ENCODE data around the gene CNOT2.

The CNOT2 gene

DNA sequence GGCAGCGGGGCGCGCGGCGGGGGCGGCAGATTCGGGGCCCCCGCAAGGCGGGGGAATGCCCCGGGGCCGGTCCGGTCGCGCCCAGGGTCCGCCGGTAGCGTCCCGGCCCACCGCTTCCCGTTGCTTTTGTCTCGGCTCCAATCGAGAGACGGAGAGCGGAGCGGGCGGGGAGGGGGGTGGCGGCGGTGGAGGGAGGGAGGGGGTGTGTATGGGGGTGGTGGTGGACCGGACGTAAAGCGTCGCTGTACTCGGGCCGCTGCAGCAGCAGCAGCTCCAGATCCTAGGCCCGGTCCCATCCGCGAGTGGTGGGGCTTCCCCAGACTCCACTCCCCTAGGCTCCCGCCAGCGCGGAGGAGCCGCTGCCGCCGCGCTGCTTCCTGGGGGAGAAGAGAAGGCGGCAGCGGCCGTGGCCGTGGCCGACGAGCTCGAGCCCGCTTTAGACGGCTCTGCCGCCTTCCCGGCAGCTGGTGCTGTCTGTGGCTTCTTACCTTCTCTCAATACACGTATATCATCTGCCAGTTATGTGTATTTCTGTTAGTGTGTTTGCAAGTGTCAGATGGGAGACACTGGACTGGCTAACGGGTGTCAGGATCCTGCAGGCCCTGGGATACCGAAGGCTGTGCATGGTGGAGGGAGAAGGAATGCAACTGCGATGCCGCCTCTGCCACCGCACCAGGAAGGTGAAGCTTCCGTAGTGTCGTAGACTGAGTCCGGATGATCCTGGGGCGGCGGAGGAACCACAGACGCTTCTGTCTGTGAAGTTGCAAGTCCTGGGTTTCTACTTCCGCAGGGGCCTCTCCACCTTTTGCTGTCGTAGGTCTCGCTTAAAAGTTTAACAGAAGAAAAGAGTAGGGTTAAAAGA, 508 bp downstream of the CNOT2 start:
- DNase-seq, result peak; percentile 82 to 87
- TF ChIP-seq GATA1 (IDR thresholded peaks at IDR 0.05; ENCODE audit: low read depth, low read length) (no peak), POLR2A (IDR thresholded peaks at IDR 0.05; ENCODE audit: low read length) (no peak)

DNA sequence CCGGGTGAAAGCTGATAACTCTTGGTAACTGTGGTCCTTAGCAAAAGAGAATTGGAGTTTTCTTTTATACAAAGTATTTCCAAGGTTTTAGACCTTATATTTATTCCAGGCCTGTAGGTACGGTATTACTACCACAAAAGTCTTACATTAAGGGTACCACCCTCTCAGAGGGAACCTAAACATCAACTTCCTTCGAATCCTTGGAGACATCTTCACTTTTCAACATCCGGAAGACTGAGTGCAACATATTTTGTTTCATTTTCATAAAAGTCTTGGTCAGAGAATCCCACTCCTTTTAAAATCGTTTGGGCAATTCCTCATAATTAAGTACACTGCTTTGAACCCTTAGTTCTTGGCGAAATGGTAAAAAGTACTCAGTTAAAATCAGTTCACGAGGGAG, 1.2 kb downstream of the CNOT2 start:
- TF ChIP-seq GATA1 (IDR thresholded peaks at IDR 0.05; ENCODE audit: low read depth, low read length), result no peak
- TF ChIP-seq POLR2A (IDR thresholded peaks at IDR 0.05; ENCODE audit: low read length), result no peak
- DNase-seq, result peak in 1 of 2 experiments; percentile 33

DNA sequence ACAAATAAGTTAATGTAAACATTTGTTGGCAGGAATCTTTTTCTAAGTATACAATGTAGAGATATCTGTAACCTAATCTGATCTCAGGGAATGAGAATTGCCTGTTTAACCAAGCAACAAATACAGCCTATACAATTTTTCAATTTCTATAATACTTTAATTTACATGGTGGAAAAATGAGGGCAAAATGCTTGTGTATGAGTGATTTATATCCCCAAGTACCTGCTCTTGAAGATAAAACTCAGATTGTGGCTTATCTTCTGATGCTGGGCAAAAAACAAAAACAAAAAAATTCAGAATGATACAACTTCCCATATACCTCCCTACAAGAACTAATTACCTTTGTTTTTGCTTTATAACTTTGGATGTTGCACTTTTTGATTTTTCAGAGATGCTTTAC, 2.2 kb downstream of the CNOT2 start:
- TF ChIP-seq POLR2A (IDR thresholded peaks at IDR 0.05; ENCODE audit: low read length) (no peak), GATA1 (IDR thresholded peaks at IDR 0.05; ENCODE audit: low read depth, low read length) (no peak)
- no peak for DNase-seq

DNA sequence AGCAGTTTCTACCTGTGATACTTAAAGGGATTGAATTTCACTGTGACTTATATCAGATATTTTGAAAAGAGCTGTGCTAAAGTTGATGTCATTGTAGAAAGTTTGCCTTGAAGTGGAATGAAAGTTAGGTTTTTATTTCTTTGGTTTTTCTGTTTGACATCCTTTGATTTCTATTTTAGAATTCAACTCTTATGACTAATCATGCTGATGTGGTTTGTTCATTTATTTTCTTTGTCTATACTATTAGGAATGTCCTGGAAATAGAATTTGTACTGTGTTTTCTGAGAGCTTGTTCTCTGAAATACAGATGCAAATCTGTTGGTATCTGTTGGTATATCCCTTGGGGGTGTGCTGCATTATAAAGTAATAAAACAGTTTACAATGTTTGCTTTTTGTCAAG, 3.3 kb downstream of the CNOT2 start:
- DNase-seq, result no peak
- TF ChIP-seq GATA1 (IDR thresholded peaks at IDR 0.05; ENCODE audit: low read depth, low read length) (no peak), POLR2A (IDR thresholded peaks at IDR 0.05; ENCODE audit: low read length) (no peak)

- TF ChIP-seq GATA1 (IDR thresholded peaks at IDR 0.05; ENCODE audit: low read depth, low read length) (no peak), POLR2A (IDR thresholded peaks at IDR 0.05; ENCODE audit: low read length) (no peak)
- no peak for DNase-seq
Observed at GRCh38 chr12:70247653-70248199, 4.5 kb downstream of the CNOT2 start.

DNA sequence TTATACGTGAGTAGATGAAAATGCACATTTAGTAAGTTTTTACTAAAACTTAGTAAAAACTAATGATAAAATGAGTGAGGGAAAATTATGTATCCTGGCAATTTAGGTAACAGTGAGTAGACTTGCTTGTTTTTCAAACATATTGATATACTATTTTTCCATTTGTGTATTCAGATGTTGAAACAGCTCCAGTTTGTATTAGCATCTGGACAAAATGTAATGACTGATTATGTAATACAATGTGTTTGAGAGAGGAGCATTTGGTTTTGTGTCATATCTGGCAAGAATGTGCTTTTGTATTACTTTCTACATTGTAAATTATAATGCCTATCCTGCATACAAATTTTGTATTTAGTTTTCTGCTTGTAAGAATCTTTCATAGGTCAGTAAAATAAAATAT, 5.6 kb downstream of the CNOT2 start:
- DNase-seq, result no peak
- TF ChIP-seq GATA1 (IDR thresholded peaks at IDR 0.05; ENCODE audit: low read depth, low read length) (no peak), POLR2A (IDR thresholded peaks at IDR 0.05; ENCODE audit: low read length) (no peak)

DNA sequence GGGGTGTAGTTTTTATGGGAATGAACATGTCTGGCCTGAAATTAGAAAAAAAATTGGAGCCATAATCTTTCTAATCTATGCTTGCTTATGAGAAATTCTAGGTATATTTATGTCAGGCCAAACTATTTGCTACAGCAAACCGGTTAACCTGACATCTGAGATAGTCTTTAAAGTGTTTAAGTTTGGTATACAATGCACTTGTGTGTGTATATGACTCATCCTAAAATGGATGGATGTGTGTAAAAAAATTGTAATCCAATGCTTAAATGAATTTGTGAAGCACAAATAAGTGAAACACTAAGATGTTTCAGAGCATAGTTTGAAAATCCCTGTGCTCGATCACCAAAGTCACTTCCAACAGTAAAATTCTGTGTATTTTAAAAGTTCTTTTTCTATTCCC, 6.7 kb downstream of the CNOT2 start:
- no peak for TF ChIP-seq POLR2A (IDR thresholded peaks at IDR 0.05; ENCODE audit: low read length)
- TF ChIP-seq GATA1 (IDR thresholded peaks at IDR 0.05; ENCODE audit: low read depth, low read length), result no peak
- DNase-seq, result no peak

GRCh38 chr12:70251226-70251625, 8.0 kb downstream of the CNOT2 start:
- peak; percentile 15 to 18 for DNase-seq
- TF ChIP-seq GATA1 (IDR thresholded peaks at IDR 0.05; ENCODE audit: low read depth, low read length) (no peak), POLR2A (IDR thresholded peaks at IDR 0.05; ENCODE audit: low read length) (no peak)

- TF ChIP-seq GATA1 (IDR thresholded peaks at IDR 0.05; ENCODE audit: low read depth, low read length) (no peak), POLR2A (IDR thresholded peaks at IDR 0.05; ENCODE audit: low read length) (no peak)
- DNase-seq, result no peak
Observed at GRCh38 chr12:70251661-70252060, 8.4 kb downstream of the CNOT2 start.

DNA sequence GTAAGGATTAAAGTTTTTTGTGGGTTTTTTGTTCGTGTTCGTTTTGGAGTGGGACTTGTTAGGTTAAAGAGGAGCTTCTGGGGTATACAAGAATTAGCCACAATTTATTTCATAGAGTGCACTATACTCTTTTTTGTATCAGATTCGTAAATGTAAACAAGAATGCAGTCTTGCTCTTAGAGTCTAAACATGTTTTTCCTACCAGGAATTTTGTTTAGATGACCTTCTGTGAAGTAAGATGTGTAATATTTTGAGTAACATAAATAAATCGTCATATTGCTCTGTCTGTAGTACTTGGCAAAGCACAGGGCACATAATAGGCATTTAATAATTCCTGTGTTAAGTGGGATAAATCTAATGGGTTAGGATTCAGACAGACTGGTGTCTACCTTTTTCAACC, 9.6 kb downstream of the CNOT2 start:
- TF ChIP-seq POLR2A (IDR thresholded peaks at IDR 0.05; ENCODE audit: low read length) (no peak), GATA1 (IDR thresholded peaks at IDR 0.05; ENCODE audit: low read depth, low read length) (no peak)
- no peak for DNase-seq

DNA sequence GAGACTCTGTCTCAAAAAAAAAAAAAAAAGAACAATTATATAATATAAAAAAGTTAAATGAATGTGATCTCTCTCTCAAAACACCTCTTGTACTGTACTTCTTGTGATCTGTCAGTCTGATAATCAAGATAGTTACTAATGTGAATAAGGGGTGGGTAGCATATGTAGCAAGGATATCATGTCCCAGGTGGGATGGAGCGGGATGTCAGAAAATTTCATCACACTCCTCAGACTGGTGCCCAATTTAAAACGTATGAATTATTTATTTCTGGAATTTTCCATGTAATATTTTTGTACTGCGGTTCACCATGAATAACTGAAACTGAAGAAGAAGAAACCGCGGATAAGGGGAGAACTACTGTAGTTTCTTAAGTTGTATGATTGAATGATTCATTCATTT, 11.0 kb downstream of the CNOT2 start:
- no peak for TF ChIP-seq POLR2A (IDR thresholded peaks at IDR 0.05; ENCODE audit: low read length)
- TF ChIP-seq GATA1 (IDR thresholded peaks at IDR 0.05; ENCODE audit: low read depth, low read length), result no peak
- DNase-seq, result no peak

DNA sequence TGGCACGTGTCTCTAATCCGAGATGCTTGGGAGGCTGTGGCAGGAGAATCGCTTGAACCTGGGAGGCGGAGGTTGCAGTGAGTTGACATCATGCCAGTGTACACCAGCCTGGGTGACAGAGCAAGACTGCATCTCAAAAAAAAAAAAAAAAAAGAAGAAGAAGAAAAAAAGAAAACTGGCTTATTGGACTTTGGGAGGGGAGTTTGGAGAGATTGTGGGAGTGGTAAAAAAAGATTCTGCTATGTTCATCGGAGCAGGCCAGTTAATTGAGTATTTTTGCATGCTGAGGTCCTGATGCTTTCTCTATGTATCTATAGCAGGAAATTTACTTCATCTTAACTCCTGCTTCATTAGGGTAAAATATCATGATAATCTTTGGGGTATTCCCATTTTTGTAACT, 11.6 kb downstream of the CNOT2 start:
- peak in 1 of 2 experiments; percentile 46 for DNase-seq
- TF ChIP-seq GATA1 (IDR thresholded peaks at IDR 0.05; ENCODE audit: low read depth, low read length) (no peak), POLR2A (IDR thresholded peaks at IDR 0.05; ENCODE audit: low read length) (no peak)

DNA sequence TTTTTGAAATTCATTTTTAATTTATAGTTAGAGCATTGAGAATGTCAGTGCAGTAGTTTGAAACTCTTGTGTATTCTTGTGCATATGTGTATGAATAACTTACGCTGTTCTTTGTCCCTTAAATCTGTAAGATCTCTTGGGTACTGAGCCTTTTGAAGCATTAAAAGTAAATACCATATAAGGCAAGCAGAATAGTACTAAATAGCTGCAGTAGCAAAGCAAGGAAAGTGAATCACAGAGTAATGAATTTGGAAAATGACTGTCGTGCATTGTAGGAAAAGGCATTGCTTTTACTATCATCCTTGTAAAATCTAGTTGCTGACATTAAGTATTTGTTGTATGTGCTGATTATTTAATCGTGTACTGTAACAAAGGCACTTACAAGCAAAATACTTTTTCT, 12.1 kb downstream of the CNOT2 start:
- no peak for DNase-seq
- TF ChIP-seq GATA1 (IDR thresholded peaks at IDR 0.05; ENCODE audit: low read depth, low read length) (no peak), POLR2A (IDR thresholded peaks at IDR 0.05; ENCODE audit: low read length) (no peak)

- TF ChIP-seq POLR2A (IDR thresholded peaks at IDR 0.05; ENCODE audit: low read length), result no peak
- TF ChIP-seq GATA1 (IDR thresholded peaks at IDR 0.05; ENCODE audit: low read depth, low read length), result no peak
- no peak for DNase-seq
Observed at GRCh38 chr12:70258605-70259403, 15.6 kb downstream of the CNOT2 start.

Measured in erythroblast (primary cell).